NCI-H1417 treated with DMSO at 0.1 percent for 48 hours (cell line): Measurements from ENCODE around the gene C10orf90.

Source experiments
- DNase-seq: peaks from one replicate; lab custom pipeline; 2025; lab: John Stamatoyannopoulos, UW

Gene C10orf90

GRCh38 chr10:126465771-126466170, 204.7 kb downstream of the C10orf90 start:
- DNase-seq = no peak

- DNase-seq = no peak
These were observed 207.2 kb downstream of the C10orf90 start for GRCh38 chr10:126463286-126463685.

- DNase-seq = no peak
These were observed 209.1 kb downstream of the C10orf90 start for GRCh38 chr10:126461289-126461940.

GRCh38 chr10:126459878-126460481, 210.5 kb downstream of the C10orf90 start:
- DNase-seq = no peak

GRCh38 chr10:126459032-126459831, 211.3 kb downstream of the C10orf90 start:
- no peak for DNase-seq

- no peak for DNase-seq
These were observed 212.0 kb downstream of the C10orf90 start for GRCh38 chr10:126458466-126458865.

GRCh38 chr10:126456632-126457031, 213.9 kb downstream of the C10orf90 start:
- DNase-seq = no peak

GRCh38 chr10:126455766-126456405, 214.6 kb downstream of the C10orf90 start:
- no peak for DNase-seq

GRCh38 chr10:126455036-126455765, 215.3 kb downstream of the C10orf90 start:
- DNase-seq = no peak

- DNase-seq = no peak
These were observed 216.3 kb downstream of the C10orf90 start for GRCh38 chr10:126454045-126454751.

- no peak for DNase-seq
These were observed 218.2 kb downstream of the C10orf90 start for GRCh38 chr10:126452245-126452644.

- no peak for DNase-seq
These were observed 222.4 kb downstream of the C10orf90 start for GRCh38 chr10:126448091-126448490.

- DNase-seq = no peak
These were observed 230.6 kb downstream of the C10orf90 start for GRCh38 chr10:126439942-126440341.

- no peak for DNase-seq
These were observed 232.1 kb downstream of the C10orf90 start for GRCh38 chr10:126438407-126438783.

- no peak for DNase-seq
These were observed 232.7 kb downstream of the C10orf90 start for GRCh38 chr10:126437635-126438406.

- DNase-seq = no peak
These were observed 236.3 kb downstream of the C10orf90 start for GRCh38 chr10:126434235-126434634.

GRCh38 chr10:126433351-126433750, 237.1 kb downstream of the C10orf90 start:
- no peak for DNase-seq

- DNase-seq = no peak
These were observed 238.0 kb downstream of the C10orf90 start for GRCh38 chr10:126432507-126432906.

GRCh38 chr10:126431816-126432215, 238.7 kb downstream of the C10orf90 start:
- no peak for DNase-seq

GRCh38 chr10:126430512-126430911, 240.0 kb downstream of the C10orf90 start:
- no peak for DNase-seq
